GM21576 (cell line): ENCODE measurements around the gene BIRC6.
"Not testable (repeated sequence)": the region's sequence is repeated elsewhere in the genome, so short reads cannot be mapped to it uniquely, and the experiment has no call there.

Source experiments
- ATAC-seq: cut with Tn5 transposase; IDR thresholded peaks from one replicate; pipeline ENCODE4 v1.9.1; 2021; ENCODE audit warnings: mild to moderate bottlenecking, moderate library complexity; ENCODE audit not compliant: unreplicated experiment

Gene BIRC6

GRCh38 chr2:32591669-32592463 lies 235.0 kb downstream of the BIRC6 start:
- peak; percentile 85 for ATAC-seq

GRCh38 chr2:32594573-32594972 lies 237.8 kb downstream of the BIRC6 start:
- no peak for ATAC-seq

GRCh38 chr2:32611366-32611765 lies 254.5 kb downstream of the BIRC6 start:
- ATAC-seq, result no peak

GRCh38 chr2:32611771-32612170 lies 254.9 kb downstream of the BIRC6 start:
- ATAC-seq, result no peak

- no peak for ATAC-seq
These were observed 257.3 kb downstream of the BIRC6 start for GRCh38 chr2:32614084-32614483.

- no peak for ATAC-seq
These were observed 260.9 kb downstream of the BIRC6 start for GRCh38 chr2:32617599-32618189.

- no peak for ATAC-seq
These were observed 265.9 kb downstream of the BIRC6 start for GRCh38 chr2:32622570-32623310.

GRCh38 chr2:32623311-32623706 lies 266.5 kb downstream of the BIRC6 start:
- no peak for ATAC-seq

- no peak for ATAC-seq
These were observed 268.0 kb downstream of the BIRC6 start for GRCh38 chr2:32624812-32625211.

GRCh38 chr2:32626639-32627221 lies 269.9 kb downstream of the BIRC6 start:
- no peak for ATAC-seq

- ATAC-seq, result peak; percentile 27
These were observed 270.6 kb downstream of the BIRC6 start for GRCh38 chr2:32627441-32627813.

- ATAC-seq, result peak; percentile 99
These were observed 271.2 kb downstream of the BIRC6 start, which contains the start of gene TTC27 for GRCh38 chr2:32627814-32628579. Gene TTC27 (plus strand): TSS chr2:32628050. CDS start chr2:32628293, 243 bp downstream.

GRCh38 chr2:32632089-32632488 lies 275.3 kb downstream of the BIRC6 start:
- no peak for ATAC-seq

GRCh38 chr2:32633040-32633439 lies 276.2 kb downstream of the BIRC6 start:
- no peak for ATAC-seq

GRCh38 chr2:32638548-32638947 lies 281.7 kb downstream of the BIRC6 start:
- not testable (repeated sequence) for ATAC-seq

GRCh38 chr2:32641180-32641579 lies 284.4 kb downstream of the BIRC6 start:
- ATAC-seq, result no peak

GRCh38 chr2:32647180-32647651 lies 290.4 kb downstream of the BIRC6 start:
- ATAC-seq, result no peak

GRCh38 chr2:32652555-32653209 lies 295.9 kb downstream of the BIRC6 start:
- no peak for ATAC-seq

GRCh38 chr2:32656069-32656468 lies 299.2 kb downstream of the BIRC6 start:
- ATAC-seq, result no peak

GRCh38 chr2:32663864-32664263 lies 307.0 kb downstream of the BIRC6 start:
- ATAC-seq, result no peak
